Uterus (tissue), 2 donors: Measurements from ENCODE around the gene LTB4R2.

Source experiments
- CTCF ChIP-seq, 4 experiments: fragments of 200-600 bp in 2 of 4; fragments of 450-650 bp in 2 of 4; sonication (generic) in 2 of 4; IDR thresholded peaks; one replicate each; pipeline ENCODE4 v1.5.1; 2016 to 2019; ENCODE audit warnings: antibody characterized with exemption in 4 of 4, mild to moderate bottlenecking in 2 of 4, moderate library complexity in 1 of 4
- POLR2A ChIP-seq, 2 donors: fragments of 450-650 bp; IDR thresholded peaks; one replicate each; pipeline ENCODE4 v1.6.1; 2016; ENCODE audit warnings: antibody characterized with exemption in 2 of 2, mild to moderate bottlenecking in 1 of 2, moderate library complexity in 1 of 2

GRCh38 chr14:24339284-24340151 lies 29.6 kb downstream of the LTB4R2 start, which contains the start of gene RIPK3:
- TF ChIP-seq CTCF (IDR thresholded peaks at IDR 0.05) (no peak), POLR2A (IDR thresholded peaks at IDR 0.05) (no peak)
